Transverse colon (tissue), 4 donors: ENCODE measurements around the gene SNF8.

Experiments used
- POLR2AphosphoS5 ChIP-seq, 3 donors: sonication (generic); formaldehyde crosslinking; IDR thresholded peaks; one replicate each; pipeline ENCODE4 v1.6.1; 2016; ENCODE audit warnings: antibody characterized with exemption in 3 of 3
- TF ChIP-seq, protein P1 (sequence below), 5 experiments: fragments of 200-600 bp in 3 of 5; fragments of 450-650 bp in 2 of 5; sonication (generic) in 3 of 5; IDR thresholded peaks; 1 replicate in 2 of 5; 2 replicates in 3 of 5; pipeline ENCODE4 v1.5.1; 2016 to 2017; ENCODE audit warnings: antibody characterized with exemption in 5 of 5, inconsistent platforms in 3 of 5, mild to moderate bottlenecking in 2 of 5, moderate library complexity in 1 of 5

DNA sequence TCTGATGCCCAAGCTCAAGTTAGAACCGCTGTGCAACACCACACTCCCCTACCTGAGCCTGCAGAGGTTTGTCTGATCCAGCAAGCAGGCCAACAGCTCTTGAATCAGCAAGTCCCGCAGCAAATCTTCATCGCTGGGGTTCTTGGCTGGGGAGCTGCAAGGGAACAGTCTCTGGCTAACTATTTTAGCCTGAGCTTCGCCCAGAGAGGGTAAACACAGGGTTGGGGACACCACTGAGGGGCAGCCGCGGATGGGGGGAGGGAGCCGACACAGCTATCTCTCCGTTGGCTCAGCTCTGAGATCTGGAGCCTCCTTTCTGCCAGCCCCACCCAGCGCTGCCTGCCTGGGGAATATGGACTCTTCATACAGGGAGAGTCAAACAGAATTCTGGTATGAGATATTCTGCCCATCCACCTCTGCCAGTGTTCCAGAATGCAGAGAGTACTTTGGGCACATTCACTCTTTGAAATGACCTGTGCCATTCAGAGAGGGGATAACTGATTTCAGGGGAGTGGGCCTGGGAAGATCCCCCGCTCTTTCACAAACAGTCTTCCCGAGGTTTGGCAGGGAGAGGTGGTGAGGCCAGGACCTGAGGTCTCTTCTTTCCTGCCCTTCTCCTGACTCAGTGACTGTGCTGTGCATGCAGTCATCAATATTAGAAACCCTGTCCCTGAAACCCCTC is 16.3 kb upstream of the SNF8 start:
- TF ChIP-seq, protein P1, sequence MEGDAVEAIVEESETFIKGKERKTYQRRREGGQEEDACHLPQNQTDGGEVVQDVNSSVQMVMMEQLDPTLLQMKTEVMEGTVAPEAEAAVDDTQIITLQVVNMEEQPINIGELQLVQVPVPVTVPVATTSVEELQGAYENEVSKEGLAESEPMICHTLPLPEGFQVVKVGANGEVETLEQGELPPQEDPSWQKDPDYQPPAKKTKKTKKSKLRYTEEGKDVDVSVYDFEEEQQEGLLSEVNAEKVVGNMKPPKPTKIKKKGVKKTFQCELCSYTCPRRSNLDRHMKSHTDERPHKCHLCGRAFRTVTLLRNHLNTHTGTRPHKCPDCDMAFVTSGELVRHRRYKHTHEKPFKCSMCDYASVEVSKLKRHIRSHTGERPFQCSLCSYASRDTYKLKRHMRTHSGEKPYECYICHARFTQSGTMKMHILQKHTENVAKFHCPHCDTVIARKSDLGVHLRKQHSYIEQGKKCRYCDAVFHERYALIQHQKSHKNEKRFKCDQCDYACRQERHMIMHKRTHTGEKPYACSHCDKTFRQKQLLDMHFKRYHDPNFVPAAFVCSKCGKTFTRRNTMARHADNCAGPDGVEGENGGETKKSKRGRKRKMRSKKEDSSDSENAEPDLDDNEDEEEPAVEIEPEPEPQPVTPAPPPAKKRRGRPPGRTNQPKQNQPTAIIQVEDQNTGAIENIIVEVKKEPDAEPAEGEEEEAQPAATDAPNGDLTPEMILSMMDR (IDR thresholded peaks at IDR 0.05): no peak
- no peak for TF ChIP-seq POLR2AphosphoS5 (IDR thresholded peaks at IDR 0.05)
